Endothelial cell of umbilical vein (primary cell): ENCODE data around the gene GORASP1.

Experiments used
- POLR2A ChIP-seq: IDR thresholded peaks from 2 replicates; pipeline ENCODE4 v1.6.1; 2012; ENCODE audit warnings: low read depth, mild to moderate bottlenecking, control low read depth, low read length
- TF ChIP-seq, protein P1 (sequence below), 2 donors: IDR thresholded peaks; 1 replicate in 1 of 2; 2 replicates in 1 of 2; pipeline ENCODE4 v1.5.1; 2011; ENCODE audit warnings: low read length in 2 of 2, mild to moderate bottlenecking in 2 of 2, moderate library complexity in 2 of 2, control low read depth in 1 of 2, inconsistent platforms in 1 of 2, low read depth in 1 of 2; ENCODE audit not compliant: insufficient read depth in 1 of 2; ENCODE audit errors: extremely low read depth in 1 of 2
- TF ChIP-seq, protein P2 (sequence below): IDR thresholded peaks from 2 replicates; pipeline ENCODE4 v1.6.1; 2011; ENCODE audit not compliant: insufficient read depth, insufficient read length

DNA sequence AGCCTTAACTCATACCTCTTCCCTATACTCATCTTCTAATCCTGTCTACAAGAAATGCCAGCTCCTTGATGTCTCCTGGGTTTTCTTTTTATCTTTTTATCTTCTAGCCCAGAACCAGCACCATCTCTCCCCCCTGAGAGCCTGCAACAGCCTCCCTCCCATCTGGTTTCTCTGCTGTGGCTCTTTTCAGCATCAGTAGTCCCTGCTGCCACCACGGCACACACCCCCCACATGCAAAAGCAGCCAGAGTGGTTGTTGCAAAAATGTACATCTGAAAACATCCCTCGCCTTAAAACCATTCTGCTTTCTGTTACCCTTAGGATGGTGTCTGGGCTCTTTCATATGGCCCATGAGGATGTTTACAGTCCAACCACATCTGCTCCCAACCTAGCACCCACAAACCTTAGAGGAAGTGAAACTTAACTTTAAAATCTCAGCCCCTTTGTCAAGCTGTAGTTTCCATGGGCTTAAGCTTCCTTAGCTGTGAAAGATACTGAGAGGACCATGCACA, 828 bp upstream of the GORASP1 start:
- no peak for TF ChIP-seq POLR2A
- TF ChIP-seq, protein P1, sequence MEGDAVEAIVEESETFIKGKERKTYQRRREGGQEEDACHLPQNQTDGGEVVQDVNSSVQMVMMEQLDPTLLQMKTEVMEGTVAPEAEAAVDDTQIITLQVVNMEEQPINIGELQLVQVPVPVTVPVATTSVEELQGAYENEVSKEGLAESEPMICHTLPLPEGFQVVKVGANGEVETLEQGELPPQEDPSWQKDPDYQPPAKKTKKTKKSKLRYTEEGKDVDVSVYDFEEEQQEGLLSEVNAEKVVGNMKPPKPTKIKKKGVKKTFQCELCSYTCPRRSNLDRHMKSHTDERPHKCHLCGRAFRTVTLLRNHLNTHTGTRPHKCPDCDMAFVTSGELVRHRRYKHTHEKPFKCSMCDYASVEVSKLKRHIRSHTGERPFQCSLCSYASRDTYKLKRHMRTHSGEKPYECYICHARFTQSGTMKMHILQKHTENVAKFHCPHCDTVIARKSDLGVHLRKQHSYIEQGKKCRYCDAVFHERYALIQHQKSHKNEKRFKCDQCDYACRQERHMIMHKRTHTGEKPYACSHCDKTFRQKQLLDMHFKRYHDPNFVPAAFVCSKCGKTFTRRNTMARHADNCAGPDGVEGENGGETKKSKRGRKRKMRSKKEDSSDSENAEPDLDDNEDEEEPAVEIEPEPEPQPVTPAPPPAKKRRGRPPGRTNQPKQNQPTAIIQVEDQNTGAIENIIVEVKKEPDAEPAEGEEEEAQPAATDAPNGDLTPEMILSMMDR (IDR thresholded peaks at IDR 0.05; ENCODE audit: extremely low read depth in 1 of 2, insufficient read depth in 1 of 2, low read depth in 1 of 2, low read length in 2 of 2) = no peak
- TF ChIP-seq, protein P2, sequence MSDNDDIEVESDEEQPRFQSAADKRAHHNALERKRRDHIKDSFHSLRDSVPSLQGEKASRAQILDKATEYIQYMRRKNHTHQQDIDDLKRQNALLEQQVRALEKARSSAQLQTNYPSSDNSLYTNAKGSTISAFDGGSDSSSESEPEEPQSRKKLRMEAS = no peak
